ENCODE results near the gene SELENOS. TPM values are rescaled to one million over a fixed set of nuclear protein-coding genes. Genes with fewer than 3 reads are reported as not detected.

SELENOS gene
- total RNA-seq (2022; extraction: Qiagen RNA extraction; ENCODE audit: low read depth): 157 to 175 TPM (median 171 TPM) in 5 replicates

DNA sequence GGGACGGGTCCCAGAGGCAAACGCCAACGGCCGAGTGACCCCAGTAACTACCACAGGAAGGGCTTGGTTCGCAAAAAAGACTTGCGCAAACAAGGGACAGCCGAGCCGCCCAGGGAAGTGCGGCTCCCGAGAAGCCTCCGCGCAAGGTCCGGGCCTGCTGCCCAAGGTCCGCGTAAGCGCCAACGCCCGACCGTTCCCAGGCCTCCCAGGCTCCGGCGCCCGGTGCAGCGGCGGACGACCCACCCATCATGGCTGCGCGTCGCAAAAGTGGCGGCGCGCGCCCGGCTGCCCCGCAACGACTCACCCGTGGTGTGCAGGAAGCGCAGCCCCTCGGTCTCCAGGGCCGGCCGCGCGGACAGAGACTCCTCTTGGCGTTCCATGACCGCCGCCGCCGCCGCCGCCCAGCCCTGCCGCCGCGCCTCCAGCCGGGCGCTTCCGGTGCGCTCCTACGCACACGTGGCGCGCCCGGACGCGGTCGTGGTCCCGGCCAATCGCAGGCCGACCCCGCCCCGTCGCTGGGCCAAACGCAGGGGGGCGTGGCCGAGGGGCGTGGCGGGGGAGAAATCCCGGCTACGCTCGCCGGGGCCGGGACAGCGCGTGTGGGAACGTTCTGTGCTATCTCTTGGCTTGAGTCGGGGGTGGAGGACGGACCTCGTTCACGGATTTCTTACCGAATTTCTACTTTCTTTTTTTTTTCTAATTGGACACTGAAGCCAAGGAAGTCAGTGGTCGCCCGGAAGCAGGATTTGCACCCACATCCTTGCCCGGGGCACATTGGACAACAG, at the start of gene SELENOS:
SELENOS (minus strand) TSS at position 448 of the 785 bp plus-strand sequence; CDS start at position 380, 68 bp downstream.

DNA sequence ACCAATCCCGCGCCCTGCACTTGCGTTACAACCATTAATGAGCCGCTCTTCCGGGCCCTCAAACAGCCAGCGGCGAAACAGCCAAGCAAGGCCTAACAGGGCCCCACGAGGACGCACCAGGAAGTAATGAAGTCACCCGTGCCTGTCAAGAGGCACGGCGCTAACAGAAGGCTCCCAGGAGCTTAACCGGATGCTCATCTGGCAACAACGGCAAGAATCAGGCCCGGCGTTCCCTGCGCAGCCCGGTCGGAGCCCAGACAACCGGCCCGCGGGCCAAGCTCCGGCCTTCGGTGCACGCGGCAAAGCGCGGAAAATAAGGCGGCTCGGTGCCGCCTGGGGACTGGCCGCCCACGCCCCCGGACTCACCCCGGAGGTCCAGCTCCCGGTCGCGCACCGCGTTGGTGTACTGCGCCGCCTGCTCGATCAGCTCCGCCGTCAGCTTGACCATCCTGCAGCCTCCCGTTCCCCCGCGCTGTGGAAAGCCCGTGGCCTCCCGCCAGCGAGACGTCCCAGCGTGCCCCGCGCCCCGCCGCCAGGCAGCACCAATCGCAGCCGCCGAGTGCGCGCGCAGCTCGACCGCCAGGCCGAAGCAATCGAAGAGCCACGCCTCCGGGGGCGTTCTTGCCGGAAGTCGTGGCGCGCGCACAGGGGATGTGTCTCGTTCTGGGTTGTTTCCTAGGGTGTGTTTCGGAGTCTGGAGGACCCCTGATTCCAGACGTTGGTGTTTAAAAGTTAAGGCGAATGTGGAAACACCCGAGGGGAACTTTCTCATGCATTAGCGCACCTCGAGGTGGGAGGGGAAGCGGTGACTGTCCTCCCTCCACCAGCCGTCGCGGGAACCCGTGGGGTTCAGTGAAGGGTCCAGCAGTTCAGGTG, 17.7 kb upstream of the SELENOS start, which contains the start of gene SNRPA1:
SNRPA1 (minus strand) TSS at position 518 of the 876 bp plus-strand sequence; CDS start at position 448, 70 bp downstream.

GRCh38 chr15:101251830-101252820, 25.2 kb downstream of the SELENOS start, which contains the start of gene CHSY1:
TSS of gene CHSY1 (minus strand) at chr15:101252048. CDS start at chr15:101251456, 592 bp downstream.

Other genes starting within 250 kb of the SELENOS start
- gene CHSY1, start 25.4 kb downstream of the SELENOS start, total RNA-seq (2022; extraction: Qiagen RNA extraction; ENCODE audit: low read depth): 21.0 to 28.5 TPM (median 28.0 TPM) in 5 replicates
- gene SNRPA1, start 17.8 kb upstream of the SELENOS start, total RNA-seq (2022; extraction: Qiagen RNA extraction; ENCODE audit: low read depth): 116 to 123 TPM (median 119 TPM) in 5 replicates
- 8.8 to 12.0 TPM (median 11.1 TPM) in 5 replicates for gene PCSK6, start 212.2 kb upstream of the SELENOS start, total RNA-seq (2022; extraction: Qiagen RNA extraction; ENCODE audit: low read depth)

Data from A549 treated with GW870086 at 1 μM for 4 hours (cell line).